ENCODE measurements around the gene BID. TPM values are rescaled to one million over a fixed set of nuclear protein-coding genes. Genes with fewer than 3 reads are reported as not detected.

The BID gene
- total RNA-seq, 1 donor from 2014 or later, result 33.6 TPM

GRCh38 chr22:17803609-17804270 lies 29.5 kb upstream of the BID start:
- no peak overlapping the region for H3K4me3 ChIP-seq (ENCODE audit: low read depth, low read length)
- no peak for TF ChIP-seq CTCF (conservative IDR thresholded peaks at IDR 0.05; ENCODE audit: low read depth, low read length)
- DNase-seq (ENCODE audit: low read depth), result no peak

- H3K4me3 ChIP-seq (ENCODE audit: low read depth, low read length), result no peak overlapping the region
- no peak for TF ChIP-seq CTCF (conservative IDR thresholded peaks at IDR 0.05; ENCODE audit: low read depth, low read length)
- DNase-seq (ENCODE audit: low read depth), result no peak
Measured at GRCh38 chr22:17802822-17803221, 28.6 kb upstream of the BID start.

GRCh38 chr22:17802411-17802810 lies 28.1 kb upstream of the BID start:
- H3K4me3 ChIP-seq (ENCODE audit: low read depth, low read length), result no peak overlapping the region
- no peak for TF ChIP-seq CTCF (conservative IDR thresholded peaks at IDR 0.05; ENCODE audit: low read depth, low read length)
- no peak for DNase-seq (ENCODE audit: low read depth)

- DNase-seq (ENCODE audit: low read depth), result no peak
- H3K4me3 ChIP-seq (ENCODE audit: low read depth, low read length), result no peak overlapping the region
- TF ChIP-seq CTCF (conservative IDR thresholded peaks at IDR 0.05; ENCODE audit: low read depth, low read length), result no peak
Measured at GRCh38 chr22:17797721-17798559, 23.7 kb upstream of the BID start.

- no peak overlapping the region for H3K4me3 ChIP-seq (ENCODE audit: low read depth, low read length)
- no peak for TF ChIP-seq CTCF (conservative IDR thresholded peaks at IDR 0.05; ENCODE audit: low read depth, low read length)
- DNase-seq (ENCODE audit: low read depth), result no peak
Measured at GRCh38 chr22:17796695-17797094, 22.4 kb upstream of the BID start.

GRCh38 chr22:17795661-17796548 lies 21.6 kb upstream of the BID start:
- no peak for DNase-seq (ENCODE audit: low read depth)
- no peak overlapping the region for H3K4me3 ChIP-seq (ENCODE audit: low read depth, low read length)
- TF ChIP-seq CTCF (conservative IDR thresholded peaks at IDR 0.05; ENCODE audit: low read depth, low read length), result no peak
